22Rv1 (cell line): ENCODE data around the gene CLEC16A.

ENCODE experiments used
- ZFX ChIP-seq: fragments of 450-650 bp; IDR thresholded peaks from 2 replicates; pipeline ENCODE4 v1.6.1; 2017; ENCODE audit warnings: antibody characterized with exemption, borderline replicate concordance
- TF ChIP-seq, protein P1 (sequence below): fragments of 450-650 bp; IDR thresholded peaks from 2 replicates; pipeline ENCODE4 v1.5.1; 2017; ENCODE audit warnings: mild to moderate bottlenecking

DNA sequence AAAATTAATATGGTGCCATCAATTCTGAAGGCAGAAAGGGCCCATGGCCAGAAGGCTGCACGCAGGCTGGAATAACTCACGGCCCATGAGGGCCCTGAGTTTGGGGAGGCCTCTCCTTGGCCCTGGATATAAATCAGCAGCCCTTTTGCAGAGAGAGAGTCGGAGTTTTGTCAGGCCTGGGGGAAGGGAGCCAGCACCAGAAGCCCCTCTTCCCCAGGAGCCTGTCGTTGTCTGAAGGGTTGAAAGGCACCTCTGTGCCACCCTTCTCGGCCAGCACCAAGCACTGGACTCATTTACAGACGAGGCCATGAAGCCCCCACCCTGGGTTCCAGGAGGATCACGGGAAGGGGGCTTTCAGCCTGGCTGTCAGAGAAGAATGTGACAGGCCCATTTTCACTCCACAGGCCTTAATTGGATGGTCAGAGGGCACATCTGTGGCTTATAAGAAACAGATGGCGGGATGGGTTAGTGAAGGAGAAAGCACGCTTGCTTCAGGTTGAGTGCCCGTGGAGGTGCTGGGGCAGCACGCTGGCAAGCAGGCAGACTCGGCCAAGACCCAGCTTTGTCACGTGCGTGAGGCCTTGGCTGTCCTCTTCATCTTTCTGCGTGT is 140.6 kb downstream of the CLEC16A start:
- TF ChIP-seq, protein P1, sequence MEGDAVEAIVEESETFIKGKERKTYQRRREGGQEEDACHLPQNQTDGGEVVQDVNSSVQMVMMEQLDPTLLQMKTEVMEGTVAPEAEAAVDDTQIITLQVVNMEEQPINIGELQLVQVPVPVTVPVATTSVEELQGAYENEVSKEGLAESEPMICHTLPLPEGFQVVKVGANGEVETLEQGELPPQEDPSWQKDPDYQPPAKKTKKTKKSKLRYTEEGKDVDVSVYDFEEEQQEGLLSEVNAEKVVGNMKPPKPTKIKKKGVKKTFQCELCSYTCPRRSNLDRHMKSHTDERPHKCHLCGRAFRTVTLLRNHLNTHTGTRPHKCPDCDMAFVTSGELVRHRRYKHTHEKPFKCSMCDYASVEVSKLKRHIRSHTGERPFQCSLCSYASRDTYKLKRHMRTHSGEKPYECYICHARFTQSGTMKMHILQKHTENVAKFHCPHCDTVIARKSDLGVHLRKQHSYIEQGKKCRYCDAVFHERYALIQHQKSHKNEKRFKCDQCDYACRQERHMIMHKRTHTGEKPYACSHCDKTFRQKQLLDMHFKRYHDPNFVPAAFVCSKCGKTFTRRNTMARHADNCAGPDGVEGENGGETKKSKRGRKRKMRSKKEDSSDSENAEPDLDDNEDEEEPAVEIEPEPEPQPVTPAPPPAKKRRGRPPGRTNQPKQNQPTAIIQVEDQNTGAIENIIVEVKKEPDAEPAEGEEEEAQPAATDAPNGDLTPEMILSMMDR: no peak
- no peak for TF ChIP-seq ZFX
